Parathyroid adenoma (tissue), 2 donors: ENCODE measurements around the gene HDDC3.

ENCODE experiments used
- H2AFZ ChIP-seq: fragments of 300-600 bp; sonication (generic); one replicate; pipeline ENCODE4 v1.7.0; 2017; ENCODE audit warnings: antibody characterized with exemption, mild to moderate bottlenecking
- H3K27ac ChIP-seq: fragments of 300-600 bp; sonication (generic); one replicate; pipeline ENCODE4 v1.7.0; 2017
- H3K27me3 ChIP-seq: fragments of 300-600 bp; sonication (generic); one replicate; pipeline ENCODE4 v1.7.0; 2017; ENCODE audit warnings: low read length; ENCODE audit not compliant: control insufficient read depth, insufficient read depth
- H3K36me3 ChIP-seq: fragments of 300-600 bp; sonication (generic); one replicate; pipeline ENCODE4 v1.7.0; 2017; ENCODE audit warnings: low read length; ENCODE audit not compliant: control insufficient read depth, insufficient read depth
- H3K4me1 ChIP-seq: fragments of 300-600 bp; sonication (generic); one replicate; pipeline ENCODE4 v1.7.0; 2017; ENCODE audit warnings: control low read depth
- H3K4me2 ChIP-seq: fragments of 300-600 bp; sonication (generic); one replicate; pipeline ENCODE4 v1.7.0; 2017; ENCODE audit warnings: low read length
- H3K4me3 ChIP-seq: fragments of 300-600 bp; sonication (generic); one replicate; pipeline ENCODE4 v1.7.0; 2017; ENCODE audit warnings: low read depth, low read length
- H3K79me2 ChIP-seq: fragments of 300-600 bp; sonication (generic); one replicate; pipeline ENCODE4 v1.7.0; 2017; ENCODE audit warnings: control low read depth
- H3K9ac ChIP-seq: fragments of 300-600 bp; sonication (generic); one replicate; pipeline ENCODE4 v1.7.0; 2017; ENCODE audit warnings: mild to moderate bottlenecking
- H3K9me3 ChIP-seq: fragments of 300-600 bp; sonication (generic); one replicate; pipeline ENCODE4 v1.7.0; 2017; ENCODE audit warnings: low read length; ENCODE audit not compliant: control insufficient read depth
- CTCF ChIP-seq: fragments of 300-600 bp; sonication (generic); IDR thresholded peaks from one replicate; pipeline ENCODE4 v1.7.0; 2017; ENCODE audit warnings: antibody characterized with exemption, mild to moderate bottlenecking
- donor health status: primary hyperparathyroidism.

The HDDC3 gene

DNA sequence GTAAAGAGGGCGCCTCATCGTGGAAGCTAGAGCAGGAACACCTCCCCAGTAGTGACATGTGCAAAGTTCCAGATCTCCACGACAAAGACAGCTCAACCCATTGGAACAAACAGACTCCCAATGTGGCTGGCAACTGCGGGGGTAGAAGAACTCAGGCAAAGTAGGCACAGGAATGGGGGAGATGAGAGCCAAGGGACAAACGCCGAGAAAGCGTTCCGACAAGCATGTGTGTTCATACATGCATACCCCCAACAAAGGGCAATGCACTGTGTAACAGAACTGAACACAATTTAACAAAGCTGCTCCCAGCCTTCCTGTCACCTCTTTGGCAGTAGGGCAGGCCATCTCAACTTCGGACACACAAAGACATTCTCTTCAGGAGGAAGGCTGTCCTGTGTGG lies 33.9 kb upstream of the HDDC3 start:
- no peak overlapping the region for H2AFZ ChIP-seq
- H3K27ac ChIP-seq, result no peak overlapping the region
- H3K4me2 ChIP-seq, result no peak overlapping the region
- H3K9ac ChIP-seq, result no peak overlapping the region
- no peaks in the 10 kb centered on the region for H3K4me1 ChIP-seq
- H3K9me3 ChIP-seq, result no peaks in the 10 kb centered on the region
- TF ChIP-seq CTCF, result no peak
- no peak overlapping the region for H3K4me3 ChIP-seq
- H3K79me2 ChIP-seq, result no peaks in the 10 kb centered on the region
- H3K36me3 ChIP-seq, result no peaks in the 10 kb centered on the region
- no peaks in the 10 kb centered on the region for H3K27me3 ChIP-seq

- H3K9me3 ChIP-seq, result no peaks in the 10 kb centered on the region
- no peak overlapping the region for H3K4me2 ChIP-seq
- H3K4me3 ChIP-seq, result no peak overlapping the region
- TF ChIP-seq CTCF, result no peak
- H3K36me3 ChIP-seq, result no peaks in the 10 kb centered on the region
- H2AFZ ChIP-seq, result no peak overlapping the region
- no peaks in the 10 kb centered on the region for H3K79me2 ChIP-seq
- H3K27me3 ChIP-seq, result no peaks in the 10 kb centered on the region
- peaks cover 2% of the 10 kb centered on the region for H3K4me1 ChIP-seq
- H3K9ac ChIP-seq, result no peak overlapping the region
- no peak overlapping the region for H3K27ac ChIP-seq
Observed at GRCh38 chr15:90962021-90962420, 29.7 kb upstream of the HDDC3 start.

DNA sequence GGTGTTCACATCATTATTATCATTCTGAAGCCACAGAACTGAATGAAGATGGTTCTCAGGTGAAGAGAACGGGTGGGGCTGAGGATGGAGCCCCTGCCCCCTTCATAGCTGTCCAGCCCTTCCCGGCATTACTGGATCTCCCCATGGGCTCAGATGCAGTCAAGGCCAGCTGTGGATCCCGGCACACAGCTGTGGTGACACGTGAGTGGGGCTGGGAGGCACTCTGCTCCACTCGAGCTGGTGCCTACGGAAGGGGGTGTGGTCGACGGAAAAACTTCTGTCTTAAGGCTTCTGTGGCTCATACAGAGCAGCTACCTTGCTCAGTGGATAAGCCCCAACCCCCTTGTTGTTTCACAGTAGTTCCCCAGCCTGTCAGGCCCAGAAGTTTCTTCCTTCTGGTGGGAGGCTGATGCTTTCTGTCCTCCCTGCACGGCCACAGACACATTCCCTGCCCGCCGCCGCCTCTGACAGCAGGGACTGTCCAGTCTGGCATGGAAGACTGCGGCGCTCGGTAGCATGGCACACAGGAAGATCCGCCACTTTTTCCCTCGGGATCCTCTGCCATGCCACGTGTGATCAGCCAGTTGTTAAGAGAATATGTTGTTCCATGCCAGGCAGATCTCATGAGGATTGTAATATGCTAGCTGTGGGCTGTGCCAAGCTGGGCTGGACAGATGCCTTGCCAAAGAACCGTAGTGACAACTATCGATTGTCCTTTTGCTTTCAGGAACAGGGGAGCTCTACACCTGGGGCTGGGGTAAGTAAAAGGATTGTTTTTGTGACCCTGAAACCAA lies 28.1 kb upstream of the HDDC3 start:
- Histone ChIP-seq H3K79me2 (no peaks in the 10 kb centered on the region), H2AFZ (no peak overlapping the region), H3K36me3 (no peaks in the 10 kb centered on the region), H3K4me3 (no peak overlapping the region), H3K27me3 (no peaks in the 10 kb centered on the region), H3K4me2 (no peak overlapping the region), H3K27ac (no peak overlapping the region), H3K4me1 (peaks cover 2% of the 10 kb centered on the region), H3K9ac (no peak overlapping the region), H3K9me3 (no peaks in the 10 kb centered on the region)
- TF ChIP-seq CTCF, result no peak

- no peaks in the 10 kb centered on the region for H3K36me3 ChIP-seq
- H2AFZ ChIP-seq, result no peak overlapping the region
- no peak overlapping the region for H3K4me2 ChIP-seq
- H3K79me2 ChIP-seq, result no peaks in the 10 kb centered on the region
- H3K27ac ChIP-seq, result no peak overlapping the region
- H3K9me3 ChIP-seq, result no peaks in the 10 kb centered on the region
- peaks cover 2% of the 10 kb centered on the region for H3K4me1 ChIP-seq
- no peak for TF ChIP-seq CTCF
- no peak overlapping the region for H3K4me3 ChIP-seq
- no peak overlapping the region for H3K9ac ChIP-seq
- H3K27me3 ChIP-seq, result no peaks in the 10 kb centered on the region
Observed at GRCh38 chr15:90959894-90960293, 27.5 kb upstream of the HDDC3 start.

GRCh38 chr15:90959028-90959595 lies 26.8 kb upstream of the HDDC3 start:
- Histone ChIP-seq H3K27me3 (no peaks in the 10 kb centered on the region), H3K4me1 (peaks cover 2% of the 10 kb centered on the region), H3K36me3 (no peaks in the 10 kb centered on the region), H3K4me2 (no peak overlapping the region), H3K9ac (no peak overlapping the region), H3K79me2 (no peaks in the 10 kb centered on the region), H3K4me3 (no peak overlapping the region), H3K9me3 (no peaks in the 10 kb centered on the region), H2AFZ (no peak overlapping the region), H3K27ac (no peak overlapping the region)
- TF ChIP-seq CTCF, result no peak
